Measurements from ENCODE around the gene DCLRE1B.

DNA sequence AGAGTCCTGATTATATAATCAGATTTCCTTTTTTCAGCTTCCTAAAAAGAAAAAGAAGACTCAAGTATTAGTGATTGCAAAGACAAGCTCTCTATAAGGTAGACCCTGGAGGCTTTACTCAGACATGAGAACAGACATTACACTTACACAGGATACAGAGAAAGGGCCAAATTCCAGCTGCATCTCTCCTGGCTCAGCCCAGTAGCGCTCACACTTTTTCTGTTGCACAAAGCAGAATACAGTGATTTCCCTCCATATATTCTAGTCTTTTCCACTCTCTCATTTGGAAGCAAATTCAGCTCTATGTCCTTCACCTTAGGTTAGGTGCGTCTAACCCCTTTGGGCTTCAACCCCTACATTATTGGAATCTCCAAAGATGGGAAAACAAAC, 48.7 kb upstream of the DCLRE1B start:
- TF ChIP-seq POLR2A (IDR thresholded peaks at IDR 0.05) = no peak
- TF ChIP-seq, protein P1, sequence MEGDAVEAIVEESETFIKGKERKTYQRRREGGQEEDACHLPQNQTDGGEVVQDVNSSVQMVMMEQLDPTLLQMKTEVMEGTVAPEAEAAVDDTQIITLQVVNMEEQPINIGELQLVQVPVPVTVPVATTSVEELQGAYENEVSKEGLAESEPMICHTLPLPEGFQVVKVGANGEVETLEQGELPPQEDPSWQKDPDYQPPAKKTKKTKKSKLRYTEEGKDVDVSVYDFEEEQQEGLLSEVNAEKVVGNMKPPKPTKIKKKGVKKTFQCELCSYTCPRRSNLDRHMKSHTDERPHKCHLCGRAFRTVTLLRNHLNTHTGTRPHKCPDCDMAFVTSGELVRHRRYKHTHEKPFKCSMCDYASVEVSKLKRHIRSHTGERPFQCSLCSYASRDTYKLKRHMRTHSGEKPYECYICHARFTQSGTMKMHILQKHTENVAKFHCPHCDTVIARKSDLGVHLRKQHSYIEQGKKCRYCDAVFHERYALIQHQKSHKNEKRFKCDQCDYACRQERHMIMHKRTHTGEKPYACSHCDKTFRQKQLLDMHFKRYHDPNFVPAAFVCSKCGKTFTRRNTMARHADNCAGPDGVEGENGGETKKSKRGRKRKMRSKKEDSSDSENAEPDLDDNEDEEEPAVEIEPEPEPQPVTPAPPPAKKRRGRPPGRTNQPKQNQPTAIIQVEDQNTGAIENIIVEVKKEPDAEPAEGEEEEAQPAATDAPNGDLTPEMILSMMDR (IDR thresholded peaks at IDR 0.05) = no peak
